ENCODE data around the gene MFN2.
"Not testable (repeated sequence)": the region's sequence is repeated elsewhere in the genome, so short reads cannot be mapped to it uniquely, and the experiment has no call there.

The MFN2 gene

GRCh38 chr1:12037486-12038355 lies 57.5 kb downstream of the MFN2 start:
- no peak overlapping the region for H3K9ac ChIP-seq (ENCODE audit: insufficient read length, low read depth)
- no peaks in the 10 kb centered on the region for H3K9me3 ChIP-seq (ENCODE audit: insufficient read depth, low read length)
- no peak for TF ChIP-seq SUZ12 (IDR thresholded peaks at IDR 0.05; ENCODE audit: extremely low read depth, insufficient read depth, insufficient read length)
- TF ChIP-seq YY1 (IDR thresholded peaks at IDR 0.05; ENCODE audit: insufficient read depth, insufficient read length): no peak
- TF ChIP-seq ZNF274 (IDR thresholded peaks at IDR 0.05; ENCODE audit: low read depth, low read length): no peak
- DNase-seq (ENCODE audit: low read depth, low spot score): no peak
- peaks cover 2% of the 10 kb centered on the region for H3K4me1 ChIP-seq (ENCODE audit: insufficient read depth, insufficient read length)
- peaks cover 8% of the 10 kb centered on the region for H3K36me3 ChIP-seq (ENCODE audit: insufficient read depth, insufficient read length, low read length)
- H3K4me3 ChIP-seq (ENCODE audit: insufficient read length, low read depth): no peak overlapping the region
- no peaks in the 10 kb centered on the region for H3K27me3 ChIP-seq (ENCODE audit: insufficient read depth, insufficient read length)

- no peaks in the 10 kb centered on the region for H3K9me3 ChIP-seq (ENCODE audit: insufficient read depth, low read length)
- H3K36me3 ChIP-seq (ENCODE audit: insufficient read depth, insufficient read length, low read length): peaks cover 4% of the 10 kb centered on the region
- no peak for DNase-seq (ENCODE audit: low read depth, low spot score)
- no peak overlapping the region for H3K4me3 ChIP-seq (ENCODE audit: insufficient read length, low read depth)
- no peak for TF ChIP-seq YY1 (IDR thresholded peaks at IDR 0.05; ENCODE audit: insufficient read depth, insufficient read length)
- TF ChIP-seq SUZ12 (IDR thresholded peaks at IDR 0.05; ENCODE audit: extremely low read depth, insufficient read depth, insufficient read length): no peak
- TF ChIP-seq ZNF274 (IDR thresholded peaks at IDR 0.05; ENCODE audit: low read depth, low read length): no peak
- no peaks in the 10 kb centered on the region for H3K27me3 ChIP-seq (ENCODE audit: insufficient read depth, insufficient read length)
- no peak overlapping the region for H3K9ac ChIP-seq (ENCODE audit: insufficient read length, low read depth)
- peaks cover 2% of the 10 kb centered on the region for H3K4me1 ChIP-seq (ENCODE audit: insufficient read depth, insufficient read length)
Measured at GRCh38 chr1:12038356-12039163, 58.3 kb downstream of the MFN2 start.

- H3K36me3 ChIP-seq (ENCODE audit: insufficient read depth, insufficient read length, low read length): peaks cover 4% of the 10 kb centered on the region
- no peaks in the 10 kb centered on the region for H3K9me3 ChIP-seq (ENCODE audit: insufficient read depth, low read length)
- H3K4me1 ChIP-seq (ENCODE audit: insufficient read depth, insufficient read length): peaks cover 2% of the 10 kb centered on the region
- DNase-seq (ENCODE audit: low read depth, low spot score): no peak
- no peak overlapping the region for H3K4me3 ChIP-seq (ENCODE audit: insufficient read length, low read depth)
- no peak for TF ChIP-seq ZNF274 (IDR thresholded peaks at IDR 0.05; ENCODE audit: low read depth, low read length)
- TF ChIP-seq SUZ12 (IDR thresholded peaks at IDR 0.05; ENCODE audit: extremely low read depth, insufficient read depth, insufficient read length): no peak
- TF ChIP-seq YY1 (IDR thresholded peaks at IDR 0.05; ENCODE audit: insufficient read depth, insufficient read length): no peak
- no peak overlapping the region for H3K9ac ChIP-seq (ENCODE audit: insufficient read length, low read depth)
- H3K27me3 ChIP-seq (ENCODE audit: insufficient read depth, insufficient read length): no peaks in the 10 kb centered on the region
Measured at GRCh38 chr1:12039164-12039525, 58.9 kb downstream of the MFN2 start.

GRCh38 chr1:12039824-12040456 lies 59.7 kb downstream of the MFN2 start:
- not testable (repeated sequence) for H3K27me3 ChIP-seq (ENCODE audit: insufficient read depth, insufficient read length); H3K4me1 ChIP-seq (ENCODE audit: insufficient read depth, insufficient read length); H3K36me3 ChIP-seq (ENCODE audit: insufficient read depth, insufficient read length, low read length); DNase-seq (ENCODE audit: low read depth, low spot score); H3K4me3 ChIP-seq (ENCODE audit: insufficient read length, low read depth); H3K9me3 ChIP-seq (ENCODE audit: insufficient read depth, low read length); H3K9ac ChIP-seq (ENCODE audit: insufficient read length, low read depth)

- no peak overlapping the region for H3K9ac ChIP-seq (ENCODE audit: insufficient read length, low read depth)
- no peaks in the 10 kb centered on the region for H3K36me3 ChIP-seq (ENCODE audit: insufficient read depth, insufficient read length, low read length)
- TF ChIP-seq ZNF274 (IDR thresholded peaks at IDR 0.05; ENCODE audit: low read depth, low read length) (no peak), YY1 (IDR thresholded peaks at IDR 0.05; ENCODE audit: insufficient read depth, insufficient read length) (no peak), SUZ12 (IDR thresholded peaks at IDR 0.05; ENCODE audit: extremely low read depth, insufficient read depth, insufficient read length) (no peak)
- H3K4me1 ChIP-seq (ENCODE audit: insufficient read depth, insufficient read length): peaks cover 2% of the 10 kb centered on the region
- DNase-seq (ENCODE audit: low read depth, low spot score): no peak
- no peaks in the 10 kb centered on the region for H3K9me3 ChIP-seq (ENCODE audit: insufficient read depth, low read length)
- no peak overlapping the region for H3K4me3 ChIP-seq (ENCODE audit: insufficient read length, low read depth)
- no peaks in the 10 kb centered on the region for H3K27me3 ChIP-seq (ENCODE audit: insufficient read depth, insufficient read length)
Measured at GRCh38 chr1:12040457-12041051, 60.3 kb downstream of the MFN2 start.

GRCh38 chr1:12044187-12044877 lies 64.1 kb downstream of the MFN2 start:
- H3K27me3 ChIP-seq (ENCODE audit: insufficient read depth, insufficient read length); H3K4me3 ChIP-seq (ENCODE audit: insufficient read length, low read depth); H3K9ac ChIP-seq (ENCODE audit: insufficient read length, low read depth); DNase-seq (ENCODE audit: low read depth, low spot score); H3K36me3 ChIP-seq (ENCODE audit: insufficient read depth, insufficient read length, low read length); H3K4me1 ChIP-seq (ENCODE audit: insufficient read depth, insufficient read length); H3K9me3 ChIP-seq (ENCODE audit: insufficient read depth, low read length): not testable (repeated sequence)

Measured in NT2/D1 (cell line).